ENCODE results near the gene HOXB7.

Gene HOXB7

GRCh38 chr17:48610282-48611211 is at the start of gene HOXB7:
TSS of gene HOXB7 (minus strand) at chr17:48611017. CDS start at chr17:48610918, 99 bp downstream.
- DNase-seq (ENCODE audit: low spot score) = no peak

GRCh38 chr17:48655913-48656312 is 45.1 kb upstream of the HOXB7 start:
- DNase-seq (ENCODE audit: low spot score) = no peak

GRCh38 chr17:48649741-48650140 is 38.9 kb upstream of the HOXB7 start:
- no peak for DNase-seq (ENCODE audit: low spot score)

- no peak for DNase-seq (ENCODE audit: low spot score)
Measured at GRCh38 chr17:48647963-48648245, 37.1 kb upstream of the HOXB7 start.

GRCh38 chr17:48647103-48647962 is 36.5 kb upstream of the HOXB7 start:
- no peak for DNase-seq (ENCODE audit: low spot score)

GRCh38 chr17:48646183-48647102 is 35.6 kb upstream of the HOXB7 start:
- no peak for DNase-seq (ENCODE audit: low spot score)

- DNase-seq (ENCODE audit: low spot score) = no peak
Measured at GRCh38 chr17:48645639-48646182, 34.9 kb upstream of the HOXB7 start.

GRCh38 chr17:48644910-48645557 is 34.2 kb upstream of the HOXB7 start:
- no peak for DNase-seq (ENCODE audit: low spot score)

GRCh38 chr17:48644159-48644558 is 33.3 kb upstream of the HOXB7 start:
- no peak for DNase-seq (ENCODE audit: low spot score)

- no peak for DNase-seq (ENCODE audit: low spot score)
Measured at GRCh38 chr17:48643697-48644012, 32.8 kb upstream of the HOXB7 start.

- no peak for DNase-seq (ENCODE audit: low spot score)
Measured at GRCh38 chr17:48642843-48643696, 32.3 kb upstream of the HOXB7 start.

GRCh38 chr17:48642059-48642842 is 31.4 kb upstream of the HOXB7 start:
- no peak for DNase-seq (ENCODE audit: low spot score)

GRCh38 chr17:48641541-48642058 is 30.8 kb upstream of the HOXB7 start:
- DNase-seq (ENCODE audit: low spot score) = no peak

- DNase-seq (ENCODE audit: low spot score) = no peak
Measured at GRCh38 chr17:48640858-48641180, 30.0 kb upstream of the HOXB7 start.

GRCh38 chr17:48639982-48640857 is 29.4 kb upstream of the HOXB7 start:
- no peak for DNase-seq (ENCODE audit: low spot score)

- DNase-seq (ENCODE audit: low spot score) = no peak
Measured at GRCh38 chr17:48639136-48639535, 28.3 kb upstream of the HOXB7 start.

- no peak for DNase-seq (ENCODE audit: low spot score)
Measured at GRCh38 chr17:48637323-48638260, 26.8 kb upstream of the HOXB7 start.

All from putamen (tissue), 1 donor.